ENCODE measurements around the gene CCT3.

DNA sequence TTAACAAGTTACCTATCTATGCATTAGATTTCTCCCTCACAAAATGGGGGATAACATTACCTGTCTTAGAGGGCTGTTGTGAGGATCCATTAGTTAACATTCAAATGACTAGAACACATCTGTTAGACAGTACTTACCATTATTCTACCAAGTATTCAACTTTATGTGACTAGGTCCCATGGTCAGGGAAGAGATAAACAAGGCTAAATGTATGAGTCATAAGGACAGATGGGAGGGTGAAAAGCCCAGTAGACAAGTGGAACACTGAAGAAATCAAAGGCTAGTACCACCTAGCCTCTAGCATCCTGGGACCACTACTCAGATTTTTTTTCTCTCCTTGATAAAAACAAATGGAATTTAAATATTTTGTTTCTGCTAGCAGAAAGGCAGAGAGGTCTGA, 30.0 kb downstream of the CCT3 start:
- TF ChIP-seq, protein P1, sequence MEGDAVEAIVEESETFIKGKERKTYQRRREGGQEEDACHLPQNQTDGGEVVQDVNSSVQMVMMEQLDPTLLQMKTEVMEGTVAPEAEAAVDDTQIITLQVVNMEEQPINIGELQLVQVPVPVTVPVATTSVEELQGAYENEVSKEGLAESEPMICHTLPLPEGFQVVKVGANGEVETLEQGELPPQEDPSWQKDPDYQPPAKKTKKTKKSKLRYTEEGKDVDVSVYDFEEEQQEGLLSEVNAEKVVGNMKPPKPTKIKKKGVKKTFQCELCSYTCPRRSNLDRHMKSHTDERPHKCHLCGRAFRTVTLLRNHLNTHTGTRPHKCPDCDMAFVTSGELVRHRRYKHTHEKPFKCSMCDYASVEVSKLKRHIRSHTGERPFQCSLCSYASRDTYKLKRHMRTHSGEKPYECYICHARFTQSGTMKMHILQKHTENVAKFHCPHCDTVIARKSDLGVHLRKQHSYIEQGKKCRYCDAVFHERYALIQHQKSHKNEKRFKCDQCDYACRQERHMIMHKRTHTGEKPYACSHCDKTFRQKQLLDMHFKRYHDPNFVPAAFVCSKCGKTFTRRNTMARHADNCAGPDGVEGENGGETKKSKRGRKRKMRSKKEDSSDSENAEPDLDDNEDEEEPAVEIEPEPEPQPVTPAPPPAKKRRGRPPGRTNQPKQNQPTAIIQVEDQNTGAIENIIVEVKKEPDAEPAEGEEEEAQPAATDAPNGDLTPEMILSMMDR (IDR thresholded peaks at IDR 0.05): no peak
- TF ChIP-seq POLR2A (IDR thresholded peaks at IDR 0.05): no peak

Data from body of pancreas (tissue), 4 donors.